Stimulated activated CD8-positive, alpha-beta memory T cell treated with anti-CD3 and anti-CD28 coated beads, Interleukin-12 subunit alpha, Interleukin-12 subunit beta, amount 100 ng/mL, for 1 hour (primary cell): Measurements from ENCODE around the gene TBC1D13.
A peak's percentile ranks its signal among the peaks of the same experiment; 100 is the strongest.
"Not testable (repeated sequence)": the region's sequence is repeated elsewhere in the genome, so short reads cannot be mapped to it uniquely, and the experiment has no call there.

ENCODE experiments used
- DNase-seq: peaks from one replicate; pipeline ENCODE4 v3.0.0-alpha.2; 2020; ENCODE audit warnings: low read depth

Gene TBC1D13, protein sequence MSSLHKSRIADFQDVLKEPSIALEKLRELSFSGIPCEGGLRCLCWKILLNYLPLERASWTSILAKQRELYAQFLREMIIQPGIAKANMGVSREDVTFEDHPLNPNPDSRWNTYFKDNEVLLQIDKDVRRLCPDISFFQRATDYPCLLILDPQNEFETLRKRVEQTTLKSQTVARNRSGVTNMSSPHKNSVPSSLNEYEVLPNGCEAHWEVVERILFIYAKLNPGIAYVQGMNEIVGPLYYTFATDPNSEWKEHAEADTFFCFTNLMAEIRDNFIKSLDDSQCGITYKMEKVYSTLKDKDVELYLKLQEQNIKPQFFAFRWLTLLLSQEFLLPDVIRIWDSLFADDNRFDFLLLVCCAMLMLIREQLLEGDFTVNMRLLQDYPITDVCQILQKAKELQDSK

DNA sequence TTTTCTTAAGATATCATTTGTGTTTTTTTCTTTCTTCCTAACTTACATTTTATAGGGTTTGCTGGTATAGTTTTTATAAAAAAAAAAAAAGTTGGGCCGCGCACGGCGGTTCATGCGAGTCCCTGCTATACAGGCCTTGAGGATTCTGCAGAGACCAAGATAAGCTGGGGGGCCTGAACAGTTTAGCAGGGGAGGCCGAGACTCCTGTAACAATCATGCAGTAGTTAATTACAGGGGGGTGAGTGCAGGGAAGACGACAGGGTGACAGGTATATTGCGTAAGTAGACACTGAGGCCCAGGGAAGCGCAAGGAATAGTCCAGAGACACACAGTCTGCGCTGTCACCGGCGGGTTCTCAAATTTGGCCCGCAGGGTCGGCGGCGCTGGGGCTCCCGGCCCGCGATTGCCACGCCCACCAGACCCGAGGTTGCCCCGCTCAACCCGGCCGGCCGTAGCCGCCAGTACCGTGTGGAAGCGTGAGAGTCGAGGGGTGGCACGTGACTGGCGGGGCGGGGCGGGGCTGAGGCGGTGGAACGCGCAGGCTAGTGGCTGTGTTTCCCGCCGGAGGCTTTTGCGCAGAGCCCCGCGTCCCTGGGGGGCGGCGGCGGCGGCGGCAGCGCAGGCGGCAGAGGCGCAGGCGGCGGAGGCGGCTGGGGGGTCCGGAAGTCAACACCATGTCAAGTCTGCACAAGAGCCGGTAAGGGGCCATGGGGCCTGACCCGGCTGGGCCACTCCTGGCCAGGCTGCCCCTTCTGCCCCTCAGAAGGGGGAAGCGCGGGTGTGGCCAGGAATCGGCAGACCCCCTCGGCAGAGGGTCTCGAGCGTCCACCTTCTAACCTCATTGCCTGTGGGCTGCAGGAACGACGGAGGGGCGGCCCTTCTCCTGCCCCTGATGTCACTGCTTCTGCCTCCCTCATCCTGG, at the start of gene TBC1D13:
TSS of gene TBC1D13 (plus strand) at position 573 of the 921 bp plus-strand sequence. CDS start at position 674, 101 bp downstream.
- DNase-seq: peak; percentile 82

DNA sequence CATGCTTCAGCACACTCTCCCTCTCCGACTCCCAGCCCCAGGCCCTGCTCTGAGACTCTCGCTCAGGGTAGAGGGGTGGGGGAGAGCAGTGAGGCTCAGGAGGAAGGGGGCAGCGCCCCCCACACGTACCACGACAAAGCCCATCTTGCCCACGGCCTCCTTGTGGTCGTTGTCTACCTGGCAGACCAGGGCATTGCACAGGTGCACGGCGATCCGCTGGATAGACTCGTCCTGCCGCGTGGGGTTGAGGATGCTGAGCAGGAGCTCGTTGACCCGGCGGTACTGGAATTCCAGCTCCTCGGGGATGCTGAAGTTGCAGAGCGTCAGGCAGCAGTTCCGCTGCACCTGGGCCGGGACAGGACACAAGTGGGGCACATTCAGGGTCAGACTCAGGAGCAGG, 44.7 kb upstream of the TBC1D13 start:
- DNase-seq: no peak

DNA sequence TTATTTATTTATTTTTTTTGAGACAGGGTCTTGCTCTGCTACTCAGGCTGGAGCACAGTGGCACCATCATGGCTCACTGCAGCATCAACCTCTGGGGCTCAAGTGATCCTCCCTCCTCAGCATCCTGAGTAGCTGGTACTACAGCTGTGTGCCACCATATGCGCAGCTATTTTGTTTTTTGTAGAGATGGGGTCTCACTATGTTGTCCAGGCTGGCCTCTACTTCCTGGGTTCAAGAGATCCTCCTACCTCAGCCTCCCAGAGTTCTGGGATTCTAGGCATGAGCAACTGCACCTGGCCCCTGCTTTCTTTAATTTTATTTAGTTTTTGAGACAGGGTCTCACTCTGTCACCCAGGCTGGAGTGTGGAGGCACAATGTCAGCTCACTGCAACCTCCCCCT, 43.6 kb upstream of the TBC1D13 start:
- no peak for DNase-seq

DNA sequence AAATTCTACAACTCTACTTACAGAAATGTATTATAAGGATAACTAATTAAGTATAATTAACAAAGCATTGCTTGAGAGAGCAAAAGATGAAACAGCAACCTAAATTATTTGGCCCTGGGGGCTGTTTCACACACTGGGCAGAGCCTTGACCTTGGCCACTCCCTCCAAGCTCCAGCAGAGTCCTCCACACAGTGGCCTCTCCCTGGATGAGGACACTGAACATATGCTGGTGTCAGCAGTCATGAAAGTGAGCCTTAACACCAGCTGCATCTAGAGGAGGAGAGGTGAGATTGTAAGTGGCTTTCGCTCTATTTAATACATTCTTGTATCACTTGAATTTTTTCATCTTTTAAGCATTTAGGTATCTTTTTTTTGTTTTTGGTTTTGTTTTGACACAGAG, 39.8 kb upstream of the TBC1D13 start:
- no peak for DNase-seq

DNA sequence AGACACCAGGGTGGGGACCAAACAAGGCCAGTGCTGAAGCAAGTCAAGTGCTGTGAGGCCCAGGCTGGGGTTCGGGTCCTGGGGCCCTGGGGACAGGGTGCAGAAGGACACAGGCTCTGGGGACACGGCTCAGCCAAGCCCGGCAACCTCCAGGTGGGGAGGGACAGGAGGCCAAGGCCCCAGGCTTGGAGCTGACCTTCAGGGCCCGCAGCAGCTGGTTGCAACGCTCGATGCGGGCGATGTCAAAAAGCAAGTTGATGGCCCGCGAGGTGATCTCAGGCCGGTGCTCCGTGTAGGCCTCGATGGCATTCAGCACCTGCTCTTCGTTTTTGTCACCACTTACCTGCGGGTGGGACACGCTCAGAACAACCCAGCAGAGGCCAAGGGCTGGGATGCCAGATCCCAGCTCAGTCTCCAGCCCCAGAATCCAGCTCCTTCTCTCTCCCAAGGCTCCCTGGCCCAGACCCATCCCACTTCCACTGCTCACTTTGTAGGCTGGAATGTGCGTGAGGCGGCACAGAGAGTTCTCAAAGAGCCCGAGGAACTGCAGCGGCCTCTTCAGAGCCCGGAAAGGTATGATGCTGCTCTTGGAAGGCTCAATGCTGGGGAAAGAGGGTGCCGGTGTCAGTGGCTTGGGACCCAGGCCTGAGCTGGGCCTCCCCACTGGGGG, 36.0 kb upstream of the TBC1D13 start:
- DNase-seq: no peak

DNA sequence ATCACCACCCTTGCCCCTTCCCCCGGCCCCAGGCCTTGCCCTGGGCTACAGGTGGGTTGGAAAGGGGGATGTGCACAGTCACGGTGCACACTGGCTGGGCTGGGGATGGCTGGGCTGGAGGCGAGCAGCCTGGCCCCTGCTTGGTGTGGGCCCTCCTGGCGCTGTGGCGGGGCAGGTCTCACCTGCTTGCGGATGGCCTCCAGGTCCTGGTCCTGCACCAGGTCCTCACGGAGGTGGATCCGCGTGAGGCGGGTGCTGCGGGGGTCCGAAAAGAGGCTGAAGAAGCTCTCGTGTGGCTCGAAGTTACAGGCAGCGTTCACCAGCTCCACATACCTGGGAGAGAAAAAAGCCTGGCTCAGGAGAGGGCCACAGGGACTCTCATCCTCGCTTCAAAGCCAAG, 33.4 kb upstream of the TBC1D13 start:
- no peak for DNase-seq

DNA sequence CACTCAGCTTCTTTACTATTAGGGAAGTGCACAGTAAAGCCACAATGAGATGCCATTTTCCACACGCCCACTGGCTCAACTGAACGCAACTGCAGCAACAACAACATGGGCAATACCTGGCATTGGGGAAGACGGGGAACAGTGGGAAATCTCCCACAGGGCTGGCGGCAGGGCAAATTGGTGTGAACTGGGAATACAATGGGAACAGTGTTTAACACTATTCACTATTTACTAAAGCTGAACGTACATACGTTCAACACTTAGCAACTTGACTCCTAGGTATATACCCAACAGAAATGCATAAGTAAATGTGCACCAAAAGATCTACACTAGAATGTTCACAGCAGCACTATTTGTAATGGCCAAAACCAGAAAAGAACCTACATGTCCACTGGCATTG, 29.5 kb upstream of the TBC1D13 start:
- no peak for DNase-seq

DNA sequence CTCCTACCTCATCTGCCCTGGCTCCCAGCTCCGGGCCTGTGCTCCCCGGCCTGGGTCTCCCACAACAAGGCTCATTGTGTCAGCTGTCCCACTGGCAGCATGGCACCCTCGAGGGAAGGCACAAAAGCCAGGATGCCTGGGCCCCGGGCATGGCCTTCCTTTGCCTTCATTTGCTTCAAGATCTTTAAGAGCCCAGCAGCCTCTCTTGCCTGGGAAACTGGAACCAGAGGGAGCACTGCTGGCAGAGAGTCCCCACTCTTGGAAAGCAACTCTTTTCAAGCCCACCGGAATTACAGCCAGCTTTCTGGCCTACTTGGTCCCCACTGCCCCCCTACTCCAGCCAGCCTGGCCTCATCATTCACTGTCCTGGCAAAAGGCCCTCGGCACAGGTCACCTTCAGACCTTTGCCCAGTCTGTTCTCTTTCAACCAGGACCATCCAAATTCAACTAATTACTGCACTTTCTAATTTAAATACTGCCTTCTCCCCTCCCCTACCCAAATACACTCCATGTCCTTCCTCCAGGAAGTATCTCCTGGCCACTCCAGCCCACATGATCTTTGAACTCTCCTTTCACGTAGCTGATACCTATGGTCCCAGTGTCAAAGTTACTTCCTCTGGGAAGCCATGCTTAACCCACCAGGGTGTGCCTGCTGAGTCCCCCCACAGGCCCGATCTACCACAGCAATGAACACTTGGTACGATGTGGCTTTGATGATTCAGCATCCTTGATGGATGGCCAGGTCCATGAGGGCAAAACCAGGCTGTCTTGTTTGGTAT, 24.2 kb upstream of the TBC1D13 start:
- DNase-seq: no peak

DNA sequence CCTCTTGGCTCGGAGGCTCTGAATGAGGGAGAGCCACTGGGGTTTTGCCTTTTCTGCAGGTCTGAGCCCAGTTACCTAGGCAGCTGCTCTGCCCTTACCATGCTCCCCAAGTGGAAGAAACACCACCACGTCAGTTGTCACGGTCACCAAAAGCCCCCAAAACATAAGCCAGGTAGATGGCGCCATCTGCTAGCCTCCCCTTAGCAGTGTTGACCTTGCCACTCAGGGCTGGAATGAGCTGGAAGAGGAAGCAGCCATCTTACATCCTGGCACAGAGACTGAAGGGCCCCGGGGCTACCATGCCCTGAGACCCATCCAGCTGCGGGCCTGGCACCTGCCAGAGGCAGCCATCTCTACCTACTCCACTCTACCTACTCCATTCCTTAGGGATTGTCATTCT, 22.7 kb upstream of the TBC1D13 start:
- no peak for DNase-seq

DNA sequence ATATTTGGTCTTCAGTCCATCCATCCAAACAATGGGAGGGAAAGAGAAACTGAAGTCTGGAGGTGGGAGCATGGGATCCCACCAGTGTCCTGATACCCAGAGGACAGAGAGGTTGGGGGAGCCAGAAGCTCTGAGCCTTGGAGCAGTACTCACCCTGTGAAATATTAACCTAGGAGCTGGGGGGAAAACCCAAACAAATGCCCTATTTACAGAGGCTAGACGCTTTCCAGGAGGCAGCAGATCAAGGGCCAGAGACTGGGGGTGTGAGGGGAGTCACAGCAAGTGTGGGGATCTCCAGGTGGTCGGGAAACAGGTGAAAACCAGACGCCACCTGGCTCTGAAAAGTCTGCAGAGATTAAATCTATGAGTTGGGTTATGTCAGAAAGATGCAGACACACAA, 21.6 kb upstream of the TBC1D13 start:
- no peak for DNase-seq

DNA sequence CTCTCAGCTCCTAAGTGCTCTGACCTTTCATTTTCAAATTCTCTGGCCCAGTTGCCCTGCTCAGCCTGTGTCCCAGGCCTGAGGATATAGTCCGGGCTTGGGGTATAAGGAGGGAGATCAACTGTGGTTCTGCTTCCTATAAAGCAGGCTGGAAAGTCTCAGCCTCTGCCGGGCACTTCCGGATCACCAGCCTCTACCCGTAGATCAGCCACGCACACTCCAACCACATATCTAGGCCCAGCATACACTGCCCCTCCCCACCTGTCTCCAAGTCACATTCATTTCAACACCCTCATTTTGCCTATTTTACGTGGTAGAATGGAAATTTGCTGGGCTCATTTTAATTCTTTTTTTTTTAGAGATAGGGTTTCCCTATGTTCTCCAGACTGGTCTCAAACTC, 18.4 kb upstream of the TBC1D13 start:
- no peak for DNase-seq

DNA sequence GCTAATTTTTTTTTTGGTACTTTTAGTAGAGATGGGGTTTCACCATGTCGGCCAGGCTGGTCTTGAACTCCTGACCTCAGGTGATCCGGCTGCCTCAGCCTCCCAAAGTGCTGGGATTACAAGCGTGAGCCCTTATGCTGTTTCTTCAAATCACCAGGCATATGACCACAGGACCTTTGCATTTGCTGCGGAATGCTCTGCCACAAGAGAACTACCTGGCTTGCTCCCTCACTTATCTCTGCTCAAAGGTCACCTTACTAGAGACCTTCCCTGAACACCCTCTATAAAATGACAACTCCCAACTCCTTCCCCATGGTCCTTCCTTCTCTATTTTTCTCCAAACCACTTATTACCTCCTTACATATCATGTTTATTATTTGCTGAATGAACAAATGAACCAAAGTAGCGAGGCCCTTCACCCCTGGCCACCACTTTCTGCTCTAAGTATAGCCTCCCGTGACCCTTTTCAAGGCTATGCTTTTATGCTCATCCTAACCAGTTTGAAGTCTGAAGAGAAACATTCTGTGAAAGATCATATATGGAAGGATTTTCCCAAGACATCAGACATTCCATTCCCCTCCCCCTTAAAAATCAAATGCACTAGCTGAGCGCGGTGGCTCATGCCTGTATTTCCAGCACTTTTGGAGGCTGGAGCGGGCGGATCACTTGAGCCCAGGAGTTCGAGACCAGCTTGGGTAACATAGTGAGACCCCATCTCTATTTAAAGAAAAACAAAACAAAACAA, 16.6 kb upstream of the TBC1D13 start:
- DNase-seq: no peak

DNA sequence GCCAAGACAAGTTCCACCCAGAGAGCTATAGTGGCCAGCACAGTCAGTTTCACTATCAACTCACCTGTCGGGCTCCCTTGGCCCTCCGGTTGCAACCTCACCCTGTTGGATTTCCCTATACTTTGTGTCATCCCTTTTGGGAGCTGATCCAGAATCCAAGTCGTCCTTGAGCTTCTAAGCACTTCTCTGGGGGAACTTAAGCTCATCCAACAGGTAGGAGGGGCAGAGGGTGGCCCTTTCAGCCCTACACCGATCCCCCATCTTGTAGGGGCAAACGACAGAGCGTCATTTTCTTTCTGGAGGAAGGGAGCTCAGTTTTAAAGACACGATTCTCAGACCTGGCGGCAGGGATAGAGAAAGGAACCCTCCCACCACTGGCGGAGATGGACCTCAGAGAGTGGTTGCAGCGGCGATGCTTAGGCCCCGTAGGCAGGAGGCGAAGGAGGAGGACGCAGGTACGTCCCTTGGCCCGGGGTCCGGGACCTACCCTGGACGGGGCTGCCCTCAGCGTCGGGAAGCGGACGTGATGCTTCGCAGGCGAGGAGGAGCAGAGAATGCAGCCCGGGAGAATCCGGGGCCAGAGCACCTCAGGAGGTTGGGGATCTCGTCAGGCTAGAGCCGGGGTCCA, 15.8 kb upstream of the TBC1D13 start:
- DNase-seq: no peak

DNA sequence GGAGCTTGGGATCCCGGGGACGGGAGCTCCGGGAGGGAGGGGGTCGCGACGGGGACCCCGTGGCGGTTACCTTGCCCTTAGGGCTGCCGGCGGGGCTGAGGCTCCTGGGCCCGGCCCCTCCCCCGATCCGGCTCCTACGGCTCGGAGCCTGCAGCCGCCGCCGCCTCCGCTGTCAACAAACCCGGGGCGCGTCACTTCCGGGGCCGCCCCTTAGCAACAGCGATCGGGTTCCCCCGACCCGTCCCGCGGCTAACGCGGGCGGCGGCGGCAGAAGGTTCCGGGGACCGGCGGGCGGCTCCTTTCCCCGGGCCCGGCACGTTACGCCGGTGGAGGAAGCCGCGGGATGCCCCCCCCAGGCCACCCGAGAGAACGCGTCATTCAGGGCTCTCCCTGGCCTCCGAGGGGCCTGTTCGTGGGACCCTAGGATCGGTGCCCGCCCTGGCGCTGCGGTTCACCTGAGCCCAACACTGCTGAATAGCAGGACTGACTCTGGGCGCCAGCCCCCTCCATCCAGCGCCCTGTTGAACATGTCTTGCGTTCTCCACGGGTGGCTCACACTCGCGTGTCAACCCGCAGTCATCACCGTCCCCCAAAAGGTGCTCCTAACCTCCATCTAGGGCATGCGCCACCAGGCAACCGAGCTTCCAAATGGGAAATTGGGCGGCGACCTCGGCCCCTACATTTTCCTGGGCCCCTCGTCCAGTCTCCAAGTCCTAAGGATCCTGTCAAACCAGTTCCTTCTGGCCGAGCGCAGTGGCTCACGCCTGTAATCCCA, 15.1 kb upstream of the TBC1D13 start, which contains the start of gene ZER1:
TSS of gene ZER1 (minus strand) at position 183 of the 775 bp plus-strand sequence. CDS start 16,362 bp downstream, outside the sequence.
- DNase-seq: peak; percentile 88

DNA sequence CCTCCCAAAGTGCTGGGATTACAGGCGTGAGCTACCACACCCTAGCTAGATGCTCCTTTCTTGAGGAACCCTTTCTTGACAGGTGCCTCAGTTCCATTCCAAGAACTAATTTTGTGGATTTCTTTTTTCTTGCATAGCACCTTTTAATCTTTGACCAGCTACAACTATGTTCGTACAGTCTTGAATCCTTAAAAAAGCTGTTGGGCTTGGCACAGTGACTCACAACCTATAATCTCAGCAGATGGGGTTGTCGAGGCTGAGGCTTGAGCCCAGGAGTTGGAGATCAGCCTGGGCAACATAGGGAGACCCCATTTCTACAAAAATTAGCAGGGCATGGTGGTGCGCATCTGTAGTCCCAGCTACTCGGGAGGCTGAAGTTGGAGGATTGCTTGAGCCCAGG, 14.0 kb upstream of the TBC1D13 start:
- no peak for DNase-seq

DNA sequence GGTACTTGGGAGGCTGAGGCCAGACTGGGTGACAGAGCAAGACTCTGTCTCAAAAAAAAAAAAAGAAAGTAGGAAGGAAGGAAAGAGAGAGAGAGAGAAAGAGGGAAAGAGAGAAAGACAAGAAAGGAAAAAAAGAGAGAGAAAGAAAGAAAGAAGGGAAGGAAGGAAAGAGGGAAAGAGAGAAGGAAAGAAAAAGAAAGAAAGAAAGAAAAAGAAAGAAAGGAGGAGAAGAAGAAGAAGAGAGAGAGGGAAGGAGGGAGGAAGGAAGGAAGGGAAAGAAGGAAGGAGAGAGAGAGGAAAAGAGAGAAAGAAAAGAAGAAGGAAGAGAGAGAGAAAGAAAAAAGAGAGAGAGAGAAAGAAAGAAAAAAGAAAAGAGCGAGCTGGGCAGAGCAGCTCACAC, 12.2 kb upstream of the TBC1D13 start:
- no peak for DNase-seq

DNA sequence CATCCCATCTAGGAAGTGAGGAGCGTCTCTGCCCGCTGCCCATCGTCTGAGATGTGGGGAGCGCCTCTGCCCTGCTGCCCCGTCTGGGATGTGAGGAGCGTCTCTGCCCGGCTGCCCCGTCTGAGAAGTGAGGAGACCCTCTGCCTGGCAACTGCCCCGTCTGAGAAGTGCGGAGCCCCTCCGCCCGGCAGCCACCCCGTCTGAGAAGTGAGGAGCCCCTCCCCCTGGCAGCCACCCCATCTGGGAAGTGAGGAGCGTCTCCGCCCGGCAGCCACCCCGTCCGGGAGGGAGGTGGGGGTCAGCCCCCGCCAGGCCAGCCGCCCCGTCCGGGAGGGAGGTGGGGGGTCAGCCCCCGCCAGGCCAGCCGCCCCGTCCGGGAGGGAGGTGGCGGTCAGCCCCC, 7.0 kb upstream of the TBC1D13 start:
- DNase-seq: not testable (repeated sequence)

DNA sequence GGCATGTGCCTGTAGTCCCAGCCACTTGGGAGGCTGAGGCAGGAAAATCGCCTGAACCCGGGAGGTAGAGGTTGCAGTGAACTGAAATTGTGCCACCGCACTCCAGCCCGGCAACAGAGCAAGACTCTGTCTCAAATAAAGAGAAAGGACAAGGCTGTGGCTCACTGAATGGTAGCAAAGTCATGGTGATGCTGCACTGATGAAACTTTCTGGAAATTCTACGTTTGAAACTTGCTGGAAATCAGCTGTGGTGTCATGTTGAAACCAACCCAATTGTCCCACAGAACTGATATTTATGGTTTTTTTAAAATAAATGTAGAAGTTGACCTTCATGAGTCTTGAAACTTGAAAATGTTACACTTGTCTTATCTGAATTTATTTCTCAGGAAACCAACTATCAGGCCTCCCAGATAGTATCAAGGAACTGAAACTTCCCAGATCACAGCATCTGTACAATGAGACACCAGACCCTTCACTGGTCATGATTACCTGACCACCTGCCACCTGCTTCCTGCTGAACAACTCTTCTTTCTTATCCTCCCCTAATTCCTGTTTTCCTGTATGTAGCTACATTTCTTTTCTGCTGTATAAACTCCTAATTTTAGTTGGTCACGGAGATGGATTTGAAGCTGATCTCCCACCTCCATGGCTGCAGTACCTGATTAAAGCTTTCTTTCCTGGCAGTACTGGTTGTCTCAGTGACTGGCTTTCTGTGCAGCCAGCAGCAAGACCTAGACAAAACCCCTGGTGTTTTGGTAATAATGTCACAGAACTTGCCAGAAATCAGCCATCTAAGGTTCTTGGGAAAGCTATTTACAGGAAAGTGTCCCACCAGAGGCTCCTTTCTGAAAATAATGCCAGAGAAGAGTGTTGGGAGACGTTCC, 5.6 kb upstream of the TBC1D13 start:
- no peak for DNase-seq

DNA sequence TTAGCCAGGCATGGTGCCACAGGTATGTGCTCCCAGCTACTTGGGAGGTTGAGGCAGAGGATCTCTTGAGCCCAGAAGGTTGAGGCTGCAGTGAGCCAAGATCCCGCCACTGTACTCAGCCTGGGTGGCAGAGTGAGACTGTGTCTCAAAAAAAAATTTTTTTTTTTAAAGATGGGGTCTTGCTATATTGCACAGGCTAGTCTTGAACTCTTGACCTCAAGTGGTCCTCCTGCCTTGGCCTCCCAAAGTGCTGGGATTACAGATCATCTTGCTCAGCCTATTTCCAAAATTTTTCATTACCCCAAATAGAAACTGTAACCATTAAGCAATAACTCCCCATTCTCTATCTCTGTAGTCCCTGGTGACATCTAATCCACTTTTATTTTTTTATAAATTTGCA, 4.4 kb upstream of the TBC1D13 start:
- DNase-seq: no peak
